Measurements from ENCODE around the gene USP36. TPM values are rescaled to one million over a fixed set of nuclear protein-coding genes. Genes with fewer than 3 reads are reported as not detected.

USP36 gene
- total and polyA plus RNA-seq, 11 donors, result 11.7 to 40.9 (median 18.3) TPM

DNA sequence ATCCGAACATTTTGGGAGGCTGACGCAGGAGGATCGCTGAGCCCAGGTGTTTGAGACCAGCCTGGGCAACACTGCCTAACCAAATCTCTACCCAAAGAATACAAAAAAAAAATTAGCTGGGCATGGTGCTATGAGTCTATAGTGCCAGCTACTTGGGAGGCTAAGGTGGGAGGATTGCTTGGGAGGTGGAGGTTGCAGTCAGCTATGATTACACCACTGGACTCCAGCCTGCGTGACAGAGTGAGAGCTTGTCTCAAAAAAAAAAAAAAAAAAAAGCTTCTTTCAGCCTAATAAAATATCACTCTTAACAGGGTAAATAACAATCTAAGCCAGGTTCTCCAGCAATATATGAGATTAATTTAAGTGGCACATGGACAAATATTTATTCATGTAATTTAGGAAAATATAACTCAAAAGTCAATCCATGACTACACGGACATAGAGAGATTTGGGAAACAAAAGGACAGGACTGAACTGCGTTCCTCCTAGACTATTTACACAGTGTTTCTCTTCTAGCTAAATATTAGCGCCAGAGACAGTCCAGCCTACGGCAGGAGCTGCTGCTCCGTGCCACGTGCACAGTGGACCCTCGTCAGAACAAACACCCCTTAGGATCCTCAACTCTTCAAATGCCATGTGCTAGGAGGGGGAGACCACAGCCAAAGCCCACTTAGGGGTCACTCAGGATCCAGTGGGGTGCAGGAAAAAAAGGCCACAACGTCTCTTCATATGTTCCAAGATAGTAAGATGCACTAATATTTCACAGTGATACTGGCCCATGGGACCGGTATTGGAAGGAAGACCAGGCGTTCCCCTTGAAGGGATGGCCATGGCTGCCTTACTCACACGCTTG lies 8.7 kb downstream of the USP36 start:
- H3K27me3 ChIP-seq, result no peaks in the 10 kb centered on the region
- ATAC-seq (no peak), DNase-seq (no peak)
- TF ChIP-seq, protein P1, sequence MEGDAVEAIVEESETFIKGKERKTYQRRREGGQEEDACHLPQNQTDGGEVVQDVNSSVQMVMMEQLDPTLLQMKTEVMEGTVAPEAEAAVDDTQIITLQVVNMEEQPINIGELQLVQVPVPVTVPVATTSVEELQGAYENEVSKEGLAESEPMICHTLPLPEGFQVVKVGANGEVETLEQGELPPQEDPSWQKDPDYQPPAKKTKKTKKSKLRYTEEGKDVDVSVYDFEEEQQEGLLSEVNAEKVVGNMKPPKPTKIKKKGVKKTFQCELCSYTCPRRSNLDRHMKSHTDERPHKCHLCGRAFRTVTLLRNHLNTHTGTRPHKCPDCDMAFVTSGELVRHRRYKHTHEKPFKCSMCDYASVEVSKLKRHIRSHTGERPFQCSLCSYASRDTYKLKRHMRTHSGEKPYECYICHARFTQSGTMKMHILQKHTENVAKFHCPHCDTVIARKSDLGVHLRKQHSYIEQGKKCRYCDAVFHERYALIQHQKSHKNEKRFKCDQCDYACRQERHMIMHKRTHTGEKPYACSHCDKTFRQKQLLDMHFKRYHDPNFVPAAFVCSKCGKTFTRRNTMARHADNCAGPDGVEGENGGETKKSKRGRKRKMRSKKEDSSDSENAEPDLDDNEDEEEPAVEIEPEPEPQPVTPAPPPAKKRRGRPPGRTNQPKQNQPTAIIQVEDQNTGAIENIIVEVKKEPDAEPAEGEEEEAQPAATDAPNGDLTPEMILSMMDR (IDR thresholded peaks at IDR 0.05), result no peak
- TF ChIP-seq POLR2A (IDR thresholded peaks at IDR 0.05), result no peak
- peaks cover 0 to 13% (median 0%) of the 10 kb centered on the region in 12 donors for H3K4me1 ChIP-seq
- WGBS, 4 donors, result 86 to 91% (median 89%) methylated on average over 15 of the region's 15 CpGs
- peaks cover 8 to 100% (median 99%) of the 10 kb centered on the region in 9 donors for H3K36me3 ChIP-seq
- H3K9me3 ChIP-seq, result no peaks in the 10 kb centered on the region
- no peak overlapping the region for H3K4me3 ChIP-seq
- intact Hi-C loops (cut with DNase I), result no loop called here
- H3K27ac ChIP-seq, result no peak overlapping the region

DNA sequence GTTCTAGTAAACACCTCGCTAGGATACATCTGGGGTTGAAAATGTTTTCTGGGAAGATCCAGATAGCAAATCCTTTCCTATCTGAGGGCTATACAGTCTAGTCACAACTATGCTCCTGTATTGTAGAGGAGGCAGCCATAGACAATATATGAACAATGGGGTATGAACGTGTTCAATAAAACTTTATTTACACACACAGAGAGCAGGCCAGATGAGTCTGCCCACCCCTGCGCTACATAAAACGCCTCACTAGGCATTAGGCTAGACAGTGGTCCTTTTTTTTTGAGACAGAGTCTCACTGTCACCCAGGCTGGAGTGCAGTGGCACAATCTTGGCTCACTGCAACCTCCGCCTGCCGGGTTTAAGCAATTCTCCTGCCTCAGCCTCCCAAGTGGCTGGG lies 11.1 kb downstream of the USP36 start:
- peaks cover 2 to 100% (median 100%) of the 10 kb centered on the region in 9 donors for H3K36me3 ChIP-seq
- no peak overlapping the region for H3K27ac ChIP-seq
- WGBS, 4 donors, result 96 to 98% (median 97%) methylated on average over 6 of the region's 6 CpGs
- intact Hi-C loops (cut with DNase I), result no loop called here
- TF ChIP-seq, protein P1 (IDR thresholded peaks at IDR 0.05), result no peak
- TF ChIP-seq POLR2A (IDR thresholded peaks at IDR 0.05), result no peak
- peaks cover 0 to 26% (median 0%) of the 10 kb centered on the region in 12 donors for H3K4me1 ChIP-seq
- DNase-seq (no peak), ATAC-seq (no peak)
- H3K27me3 ChIP-seq, result no peaks in the 10 kb centered on the region
- H3K4me3 ChIP-seq, result no peak overlapping the region
- no peaks in the 10 kb centered on the region for H3K9me3 ChIP-seq

DNA sequence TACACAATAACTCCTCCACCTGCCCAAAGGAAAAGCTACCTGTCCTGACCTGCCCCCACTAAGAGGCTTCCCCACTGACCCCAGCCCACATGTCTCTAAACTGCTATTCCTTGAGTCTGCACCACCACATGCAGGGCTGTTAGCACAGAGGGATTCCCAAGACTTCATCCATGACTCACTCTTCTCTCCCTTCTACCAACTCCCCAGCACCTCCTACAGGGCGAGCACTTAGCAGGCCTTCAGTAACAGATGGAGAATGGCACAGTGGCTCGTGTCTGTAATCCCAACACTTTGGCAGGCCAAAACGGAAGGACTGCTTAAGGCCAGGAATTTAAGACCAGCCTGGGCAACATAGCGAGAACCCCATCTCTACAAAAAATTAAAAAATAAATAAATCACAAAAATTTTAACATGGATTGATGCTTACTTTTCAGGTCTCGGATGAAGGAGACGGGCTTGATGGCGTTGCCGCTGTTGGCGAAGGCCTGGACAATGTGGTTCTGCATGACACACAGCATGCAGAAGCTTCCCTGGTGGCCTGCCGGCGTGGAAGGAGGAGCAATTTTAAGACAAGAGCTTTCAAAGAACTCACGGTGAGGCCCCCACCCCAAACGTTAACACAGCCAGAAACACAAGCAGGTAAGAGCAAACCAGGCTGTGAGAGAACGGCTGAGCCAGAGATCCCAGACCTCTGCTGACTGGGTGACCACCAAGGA lies 12.0 kb downstream of the USP36 start:
- DNase-seq, result no peak
- peaks cover 2 to 100% (median 100%) of the 10 kb centered on the region in 9 donors for H3K36me3 ChIP-seq
- no peak for ATAC-seq

More for the DNA sequence above, 12.0 kb downstream of the USP36 start:
- H3K27ac ChIP-seq, result no peak overlapping the region
- intact Hi-C loops (cut with DNase I), result no loop called here
- TF ChIP-seq, protein P1 (IDR thresholded peaks at IDR 0.05), result no peak
- TF ChIP-seq POLR2A (IDR thresholded peaks at IDR 0.05), result no peak
- no peaks in the 10 kb centered on the region for H3K9me3 ChIP-seq
- H3K4me3 ChIP-seq, result no peak overlapping the region
- peaks cover 0 to 26% (median 0%) of the 10 kb centered on the region in 12 donors for H3K4me1 ChIP-seq
- H3K27me3 ChIP-seq, result no peaks in the 10 kb centered on the region
- 92 to 95% (median 93%) methylated on average over 14 of the region's 14 CpGs for WGBS, 4 donors
